ENCODE measurements around the gene PCBP2. TPM values are rescaled to one million over a fixed set of nuclear protein-coding genes. Genes with fewer than 3 reads are reported as not detected.
A peak's percentile ranks its signal among the peaks of the same experiment; 100 is the strongest.

The PCBP2 gene
- total RNA-seq, 4 donors from 2014 or later = 414 to 583 (median 490) TPM

- Histone ChIP-seq H3K9me3 (no peaks in the 10 kb centered on the region), H3K27ac (peak overlapping the region in 3 of 4 donors; percentile 9 to 100 (median 98)), H3K4me3 (peak overlapping the region in 1 of 4 donors; percentile 18), H3K4me1 (peaks cover 0 to 64% (median 32%) of the 10 kb centered on the region in 4 donors), H3K36me3 (peaks cover 0 to 3% (median 0%) of the 10 kb centered on the region in 3 donors), H3K27me3 (no peaks in the 10 kb centered on the region)
- 84 to 88% methylated on average over 1 of the region's 1 CpG for WGBS, 2 donors
- TF ChIP-seq EP300 (IDR thresholded peaks at IDR 0.05) (no peak), POLR2A (IDR thresholded peaks at IDR 0.05) (no peak), CTCF (IDR thresholded peaks at IDR 0.05) (no peak)
- no peak for DNase-seq (ENCODE audit: low spot score in 2 of 2)
Observed at GRCh38 chr12:53496752-53497032, 44.8 kb downstream of the PCBP2 start.

GRCh38 chr12:53497461-53497860, 45.6 kb downstream of the PCBP2 start:
- TF ChIP-seq POLR2A (IDR thresholded peaks at IDR 0.05) (no peak), CTCF (IDR thresholded peaks at IDR 0.05) (no peak), EP300 (IDR thresholded peaks at IDR 0.05) (no peak)
- H3K4me3 ChIP-seq = no peak overlapping the region
- H3K36me3 ChIP-seq = peaks cover 0 to 3% (median 0%) of the 10 kb centered on the region in 3 donors
- WGBS, 2 donors = 87 to 95% methylated on average over 3 of the region's 3 CpGs
- H3K9me3 ChIP-seq = no peaks in the 10 kb centered on the region
- peak overlapping the region in 2 of 4 donors; percentile 98 to 100 for H3K27ac ChIP-seq
- no peaks in the 10 kb centered on the region for H3K27me3 ChIP-seq
- peaks cover 2 to 65% (median 33%) of the 10 kb centered on the region in 4 donors for H3K4me1 ChIP-seq
- DNase-seq (ENCODE audit: low spot score in 2 of 2) = no peak

GRCh38 chr12:53498235-53498630, 46.3 kb downstream of the PCBP2 start:
- peak overlapping the region in 1 of 4 donors; percentile 77 for H3K4me3 ChIP-seq
- peaks cover 0 to 3% (median 0%) of the 10 kb centered on the region in 3 donors for H3K36me3 ChIP-seq
- H3K9me3 ChIP-seq = no peaks in the 10 kb centered on the region
- no peak for DNase-seq (ENCODE audit: low spot score in 2 of 2)
- no peak for TF ChIP-seq CTCF (IDR thresholded peaks at IDR 0.05)
- TF ChIP-seq POLR2A (IDR thresholded peaks at IDR 0.05) = no peak
- TF ChIP-seq EP300 (IDR thresholded peaks at IDR 0.05) = no peak
- no peaks in the 10 kb centered on the region for H3K27me3 ChIP-seq
- WGBS, 2 donors = 76 to 80% methylated on average over 2 of the region's 2 CpGs
- peak overlapping the region in 2 of 4 donors; percentile 98 to 100 for H3K27ac ChIP-seq
- peaks cover 2 to 68% (median 34%) of the 10 kb centered on the region in 4 donors for H3K4me1 ChIP-seq

GRCh38 chr12:53499266-53500141, 47.6 kb downstream of the PCBP2 start, which contains the start of gene MAP3K12:
Gene MAP3K12 (minus strand): TSS chr12:53499458. CDS start chr12:53487391, 12,067 bp downstream.
- DNase-seq (ENCODE audit: low spot score in 2 of 2) = peak; percentile 56 to 68
- peak in 1 of 5 experiments; percentile 8 for TF ChIP-seq CTCF (IDR thresholded peaks at IDR 0.05)
- no peak for TF ChIP-seq EP300 (IDR thresholded peaks at IDR 0.05)
- 1% methylated on average over 49 to 51 of the region's 51 CpGs for WGBS, 2 donors
- Histone ChIP-seq H3K4me3 (peak within 1 kb of the TSS; percentile 76 to 83 (median 77)), H3K36me3 (peaks cover 0 to 10% (median 0%) of the 10 kb centered on the region in 3 donors), H3K27ac (peak within 1 kb of the TSS; percentile 94 to 100 (median 98)), H3K27me3 (no peaks in the 10 kb centered on the region), H3K4me1 (peaks cover 2 to 65% (median 30%) of the 10 kb centered on the region in 4 donors), H3K9me3 (no peaks in the 10 kb centered on the region)

All from tibial nerve (tissue), 4 donors.